Measurements from ENCODE around the gene KIF17. TPM values are rescaled to one million over a fixed set of nuclear protein-coding genes. Genes with fewer than 3 reads are reported as not detected.

The KIF17 gene
- total RNA-seq, 1 experiment from 2014 or later, result 5.1 TPM

DNA sequence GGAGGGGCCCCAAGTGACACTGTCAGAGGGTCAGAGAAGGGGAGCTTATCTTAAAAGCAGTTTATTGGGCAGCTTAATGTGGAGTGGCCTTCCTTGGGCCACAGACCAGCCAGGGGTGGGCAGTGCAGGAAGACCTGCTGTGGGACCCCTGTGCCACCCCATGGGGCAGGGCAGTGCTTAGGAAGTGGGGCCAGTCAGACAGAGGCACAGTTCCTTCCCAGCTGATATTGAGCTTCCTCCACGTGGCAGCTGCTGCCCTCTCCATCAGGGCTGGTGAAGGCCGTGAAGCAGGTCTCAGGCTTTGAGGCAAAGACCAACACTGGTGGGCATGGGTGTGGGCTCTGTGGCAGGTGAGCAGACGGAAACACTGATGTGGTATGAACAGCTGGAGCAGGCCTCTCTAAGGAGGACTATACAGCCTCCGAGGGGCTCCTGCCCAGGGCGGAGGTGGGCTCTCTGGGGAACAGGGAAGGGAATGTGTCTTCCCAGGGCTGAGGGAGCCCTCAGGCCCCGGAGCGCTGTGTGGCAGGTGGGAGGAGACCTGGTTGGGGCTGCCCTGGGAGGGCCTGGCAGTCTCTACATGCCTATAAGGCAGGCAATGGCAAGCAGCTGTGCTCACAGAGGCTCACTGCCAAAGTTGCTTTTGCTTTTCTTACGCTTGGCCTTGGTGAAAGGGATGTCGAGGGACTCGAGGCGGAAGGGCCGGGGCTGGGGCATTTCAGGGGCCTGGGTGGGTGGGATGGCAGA is 53.7 kb downstream of the KIF17 start:
- H2BK5ac ChIP-seq (ENCODE audit: insufficient read length, low read length), result no peak overlapping the region

More for the DNA sequence above, 53.7 kb downstream of the KIF17 start:
- H3K79me1 ChIP-seq (ENCODE audit: insufficient read depth, low read depth, low read length, poor library complexity, severe bottlenecking), result peaks cover 4% of the 10 kb centered on the region
- H3K4me1 Mint-ChIP-seq, result peaks cover 24% of the 10 kb centered on the region in 2 experiments
- no peak overlapping the region for H4K5ac ChIP-seq (ENCODE audit: insufficient read length, low read depth, low read length)
- no peak overlapping the region for H3K4me3 Mint-ChIP-seq
- H3K27me3 ChIP-seq (ENCODE audit: insufficient read depth, low read length), result no peaks in the 10 kb centered on the region
- no peaks in the 10 kb centered on the region for H3K27me3 Mint-ChIP-seq (ENCODE audit: low read depth)
- no peak overlapping the region; the same call in 1 of the 2 replicates for H3K14ac ChIP-seq (ENCODE audit: insufficient read depth, low read length)
- WGBS (ENCODE audit: extremely low coverage, insufficient read length, low lambda C conversion rate), result no CpG with 5 or more reads among the region's 12 CpGs
- no peak overlapping the region for H2AK5ac ChIP-seq (ENCODE audit: insufficient read length, low read length)
- DNase-seq, result no peak
- TF ChIP-seq, protein P1, sequence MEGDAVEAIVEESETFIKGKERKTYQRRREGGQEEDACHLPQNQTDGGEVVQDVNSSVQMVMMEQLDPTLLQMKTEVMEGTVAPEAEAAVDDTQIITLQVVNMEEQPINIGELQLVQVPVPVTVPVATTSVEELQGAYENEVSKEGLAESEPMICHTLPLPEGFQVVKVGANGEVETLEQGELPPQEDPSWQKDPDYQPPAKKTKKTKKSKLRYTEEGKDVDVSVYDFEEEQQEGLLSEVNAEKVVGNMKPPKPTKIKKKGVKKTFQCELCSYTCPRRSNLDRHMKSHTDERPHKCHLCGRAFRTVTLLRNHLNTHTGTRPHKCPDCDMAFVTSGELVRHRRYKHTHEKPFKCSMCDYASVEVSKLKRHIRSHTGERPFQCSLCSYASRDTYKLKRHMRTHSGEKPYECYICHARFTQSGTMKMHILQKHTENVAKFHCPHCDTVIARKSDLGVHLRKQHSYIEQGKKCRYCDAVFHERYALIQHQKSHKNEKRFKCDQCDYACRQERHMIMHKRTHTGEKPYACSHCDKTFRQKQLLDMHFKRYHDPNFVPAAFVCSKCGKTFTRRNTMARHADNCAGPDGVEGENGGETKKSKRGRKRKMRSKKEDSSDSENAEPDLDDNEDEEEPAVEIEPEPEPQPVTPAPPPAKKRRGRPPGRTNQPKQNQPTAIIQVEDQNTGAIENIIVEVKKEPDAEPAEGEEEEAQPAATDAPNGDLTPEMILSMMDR (conservative IDR thresholded peaks at IDR 0.05), result no peak
- H4K8ac ChIP-seq (replicated peaks; ENCODE audit: insufficient read length, low read depth, low read length), result no peak overlapping the region
- H3K79me2 ChIP-seq (ENCODE audit: insufficient read depth, low read length), result peaks cover 18% of the 10 kb centered on the region
- H3K4me2 ChIP-seq (ENCODE audit: insufficient read depth, insufficient read length, low read length), result no peak overlapping the region
- H3K18ac ChIP-seq (ENCODE audit: insufficient read length, low read depth, low read length), result no peak overlapping the region
- peaks cover 5% of the 10 kb centered on the region for H3K23me2 ChIP-seq (ENCODE audit: insufficient read length, low read depth, low read length, poor library complexity, severe bottlenecking)
- H3K56ac ChIP-seq (ENCODE audit: insufficient read length, low read depth, low read length), result no peak overlapping the region
- no peak overlapping the region for H4K91ac ChIP-seq (ENCODE audit: insufficient read length, low read depth, low read length)
- H4K20me1 ChIP-seq (ENCODE audit: control insufficient read depth, insufficient read depth, insufficient read length), result no peaks in the 10 kb centered on the region
- no peak overlapping the region for H3K23ac ChIP-seq (ENCODE audit: insufficient read length, low read depth, low read length)
- no peak overlapping the region for H3K27ac Mint-ChIP-seq
- no peak overlapping the region for H2BK120ac ChIP-seq (ENCODE audit: low read depth, low read length, poor library complexity, severe bottlenecking)
- no peaks in the 10 kb centered on the region for H3K9me3 ChIP-seq (ENCODE audit: control insufficient read depth, low read depth, low read length)
- H3K9me3 Mint-ChIP-seq, result peaks cover 0 to 2% of the 10 kb centered on the region in 2 experiments; a peak in 1 of 5 replicates
- H3K36me3 Mint-ChIP-seq (ENCODE audit: insufficient read depth in 1 of 3, low read depth in 3 of 3), result peaks cover 4 to 12% (median 12%) of the 10 kb centered on the region in 3 experiments
- H3K9ac ChIP-seq (ENCODE audit: extremely low read depth, insufficient read length, low read length), result no peak overlapping the region
- no peak overlapping the region for H3T11ph ChIP-seq (ENCODE audit: low read length)
- no peak overlapping the region for H2BK15ac ChIP-seq (ENCODE audit: low read depth, low read length)
- H3K4ac ChIP-seq (ENCODE audit: low read depth, low read length), result no peak overlapping the region
- H2AFZ ChIP-seq (ENCODE audit: low read length), result no peak overlapping the region
- no peak overlapping the region for H2BK12ac ChIP-seq (ENCODE audit: insufficient read length, low read depth, low read length)
- no peak overlapping the region for H2BK20ac ChIP-seq (ENCODE audit: low read depth, low read length, poor library complexity, severe bottlenecking)
- H3K27ac ChIP-seq (ENCODE audit: insufficient read length, low read depth, low read length), result no peak overlapping the region
- peaks cover 2% of the 10 kb centered on the region; the same call in 1 of the 2 replicates for H3K4me1 ChIP-seq (ENCODE audit: insufficient read depth, low read length)

All from H9 (cell line).